Measurements from ENCODE around the gene TBC1D22A.

The TBC1D22A gene

GRCh38 chr22:47177334-47177815 is 414.9 kb downstream of the TBC1D22A start:
- DNase-seq = no peak

DNA sequence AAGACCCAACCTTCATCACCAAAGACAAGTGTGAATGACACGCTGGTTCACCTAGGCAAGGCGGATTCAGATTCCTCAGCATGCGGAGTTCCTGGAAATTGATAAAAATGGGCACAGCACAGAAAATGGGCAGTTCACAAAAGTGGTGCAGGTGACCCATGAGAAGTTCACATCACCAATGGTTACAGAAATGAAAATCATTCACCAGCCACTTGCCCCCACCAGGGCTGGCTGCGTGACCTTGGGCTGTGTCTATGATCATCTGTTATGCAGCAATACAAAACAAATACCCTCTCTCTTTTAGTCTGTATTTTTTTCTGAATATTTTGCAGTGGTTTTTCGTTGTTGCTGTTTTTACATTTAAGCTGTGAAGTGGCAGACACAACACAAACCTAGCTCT is 415.9 kb downstream of the TBC1D22A start:
- DNase-seq = no peak

GRCh38 chr22:47180796-47181195 is 418.3 kb downstream of the TBC1D22A start:
- no peak for DNase-seq

DNA sequence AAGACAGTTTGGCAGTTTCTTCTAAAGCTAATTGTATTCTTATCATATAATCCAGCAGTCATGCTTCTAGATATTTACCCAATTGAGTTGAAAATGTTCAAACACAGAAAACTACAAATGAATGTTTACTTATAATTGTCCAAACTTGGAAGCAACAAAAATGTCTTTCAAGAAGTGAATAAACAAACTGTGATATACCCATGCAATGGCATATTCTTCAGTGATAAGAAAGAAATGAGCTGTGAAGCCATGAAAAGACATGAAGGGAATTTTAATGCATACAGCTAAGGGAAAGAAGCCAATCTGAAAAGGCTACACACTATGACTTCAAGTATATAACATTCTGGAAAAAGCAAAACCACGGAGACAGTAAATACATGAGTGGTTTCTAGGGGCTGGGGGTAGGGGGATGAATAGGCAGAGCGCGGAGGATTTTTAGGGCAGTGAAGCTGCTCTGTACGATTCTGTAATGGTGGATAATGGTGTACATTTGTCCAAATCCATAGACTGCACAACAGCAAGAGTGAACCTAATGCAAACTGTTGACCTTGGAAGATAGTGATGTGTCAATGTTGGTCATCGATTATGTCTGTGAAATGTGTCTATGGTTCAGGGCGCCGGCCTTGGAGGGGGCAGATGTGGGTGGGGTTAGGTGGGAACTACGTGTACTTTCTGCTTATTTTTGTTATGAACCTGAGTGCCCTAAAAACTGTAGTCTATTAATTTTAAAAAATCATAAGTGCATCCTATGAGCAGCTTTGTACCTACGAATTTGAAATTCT is 424.9 kb downstream of the TBC1D22A start:
- DNase-seq = no peak

DNA sequence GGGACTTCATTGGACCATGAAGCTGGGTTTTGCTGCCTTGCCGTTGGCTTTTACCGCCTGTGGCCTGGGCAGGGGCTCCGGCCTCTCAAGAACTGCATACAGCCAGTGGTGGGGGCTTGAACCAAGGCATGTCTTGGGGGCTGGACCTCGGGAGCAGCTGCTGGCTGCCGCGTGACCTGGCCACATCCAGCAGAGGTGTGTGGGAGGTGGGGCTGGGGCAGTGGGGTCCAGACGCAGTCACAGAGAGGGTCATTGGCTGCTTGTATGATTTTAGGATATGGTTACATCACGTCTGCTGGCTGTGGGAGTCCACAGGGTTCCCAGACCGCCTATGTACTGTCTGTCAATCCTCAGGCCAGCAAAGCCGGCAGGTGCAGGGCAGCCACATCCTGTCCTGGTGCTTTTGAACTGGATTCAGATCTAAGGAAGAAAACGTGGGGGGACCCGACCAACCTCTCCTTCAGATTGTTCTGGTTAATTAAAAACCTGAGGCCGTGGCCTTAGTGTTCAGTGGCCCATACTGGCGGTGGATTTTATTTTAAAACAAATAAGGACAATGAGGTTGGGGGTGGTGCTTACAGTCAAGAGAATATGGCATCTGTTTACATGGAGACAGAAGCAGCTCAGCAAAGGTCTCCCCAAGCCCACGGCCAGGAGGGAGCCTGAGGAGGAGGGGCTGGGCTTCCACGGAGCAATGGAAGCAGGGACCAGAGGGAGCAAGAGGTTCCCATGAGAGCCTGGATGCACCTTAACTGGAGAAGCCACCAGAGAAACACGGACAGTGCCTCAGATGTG is 426.0 kb downstream of the TBC1D22A start:
- DNase-seq = no peak

GRCh38 chr22:47189056-47189916 is 426.8 kb downstream of the TBC1D22A start:
- no peak for DNase-seq

DNA sequence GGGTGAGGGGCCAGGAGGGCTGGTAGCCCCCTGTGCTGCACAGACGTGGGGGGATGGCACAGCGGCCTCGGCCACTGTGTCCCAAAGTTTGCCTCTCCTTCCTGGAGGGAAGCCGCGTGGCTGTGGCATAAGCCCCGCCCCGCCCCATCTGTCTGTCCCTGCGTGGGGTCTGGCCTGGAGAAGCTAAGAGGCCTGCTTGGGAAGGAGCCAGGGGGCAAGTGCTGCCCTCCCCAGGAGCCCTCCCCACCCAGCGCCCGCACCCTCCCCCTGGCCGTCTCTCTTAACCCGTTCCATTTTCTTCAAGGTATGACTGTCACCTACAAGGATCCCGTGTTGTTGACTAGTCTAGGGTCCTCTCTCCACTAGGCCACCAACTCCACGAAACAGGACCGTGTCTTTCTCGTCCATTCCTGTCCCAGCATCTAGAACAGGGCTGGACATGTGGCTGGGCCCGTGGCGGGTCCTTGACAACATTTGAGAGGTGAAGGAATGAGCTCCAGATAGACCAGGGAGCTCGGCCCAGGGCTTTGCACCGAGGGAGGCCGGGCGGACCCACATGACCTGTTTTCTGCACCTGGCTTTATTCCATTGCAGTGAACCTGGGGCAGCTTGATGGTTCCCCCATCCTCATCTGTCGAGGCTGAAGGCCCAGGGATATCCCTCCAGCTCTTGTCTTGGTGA is 428.0 kb downstream of the TBC1D22A start:
- DNase-seq = no peak

DNA sequence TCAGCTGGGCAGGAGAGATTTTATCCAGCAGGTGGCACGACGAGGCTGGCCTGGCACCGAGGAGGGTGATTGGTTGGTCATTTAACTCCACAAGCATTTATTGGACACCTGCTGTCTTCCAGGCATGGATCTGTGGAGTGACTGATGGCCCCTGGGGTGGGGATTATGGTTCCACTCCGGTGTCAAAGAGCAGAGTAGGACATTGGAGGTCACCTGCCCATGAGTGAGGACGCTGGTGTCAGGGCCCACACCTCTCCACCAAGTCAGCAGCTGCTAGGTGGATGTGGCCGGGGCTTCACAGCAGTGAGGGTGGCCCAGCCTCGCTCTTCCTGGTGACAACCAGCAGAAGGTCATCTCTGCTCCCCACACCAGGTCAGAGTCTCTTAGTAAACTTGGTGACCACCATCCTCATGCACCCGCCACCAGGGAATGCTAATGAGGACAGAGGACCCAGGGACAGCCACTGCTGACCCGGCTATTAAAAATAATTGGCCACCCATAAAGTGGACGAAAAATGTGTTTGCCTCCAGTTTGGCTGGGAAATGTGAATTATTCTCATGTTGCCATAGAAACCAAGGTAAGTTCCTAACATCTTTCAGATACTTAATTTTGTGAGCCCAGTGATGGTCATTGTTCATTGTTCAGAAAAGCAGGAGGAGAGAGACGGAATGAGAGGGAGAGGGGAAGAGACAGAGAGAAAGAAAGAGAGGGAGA is 428.7 kb downstream of the TBC1D22A start:
- DNase-seq = no peak

GRCh38 chr22:47191671-47192650 is 429.5 kb downstream of the TBC1D22A start:
- DNase-seq = no peak

DNA sequence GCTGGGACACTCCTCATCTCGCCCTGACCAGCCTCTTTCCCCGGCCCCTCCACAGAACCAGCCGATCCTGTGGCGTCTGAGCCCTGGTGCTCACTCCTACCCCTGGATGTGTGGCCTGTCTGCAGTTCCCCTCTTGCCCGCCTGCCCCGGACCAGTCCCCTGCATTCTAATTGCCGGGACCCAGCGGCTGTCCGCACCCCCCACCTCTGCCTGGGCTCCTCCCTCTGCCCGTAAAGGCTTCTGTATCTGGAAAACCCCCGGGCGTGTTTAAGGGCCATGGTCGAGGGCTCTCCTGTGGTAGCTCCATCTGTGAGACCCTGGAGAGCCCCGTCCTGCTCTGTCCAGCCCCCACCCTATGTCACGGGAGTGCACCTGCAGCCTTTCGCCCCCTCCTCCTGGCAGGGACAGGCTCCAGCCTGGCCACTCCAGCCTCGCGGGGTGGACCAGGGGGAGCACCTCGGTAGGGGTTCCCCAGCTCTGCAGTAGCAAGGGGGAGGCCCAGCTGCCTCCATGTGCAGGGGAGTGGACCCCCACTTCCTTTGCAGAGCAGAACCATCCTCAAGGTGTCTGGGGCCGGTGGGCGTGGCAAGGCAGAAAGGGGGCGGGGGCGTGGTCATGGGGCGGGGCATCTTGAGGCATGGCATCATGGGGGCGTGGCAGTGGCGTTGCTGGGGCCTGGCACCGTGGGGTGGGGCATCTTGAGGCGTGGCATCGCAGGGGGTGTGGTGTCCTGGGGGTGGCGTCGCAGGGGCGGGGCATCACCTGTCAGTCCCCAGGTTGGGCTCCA is 430.4 kb downstream of the TBC1D22A start:
- no peak for DNase-seq

- DNase-seq = no peak
These were observed 431.3 kb downstream of the TBC1D22A start for GRCh38 chr22:47193606-47194329.

GRCh38 chr22:47194476-47195155 is 432.2 kb downstream of the TBC1D22A start:
- DNase-seq = no peak

DNA sequence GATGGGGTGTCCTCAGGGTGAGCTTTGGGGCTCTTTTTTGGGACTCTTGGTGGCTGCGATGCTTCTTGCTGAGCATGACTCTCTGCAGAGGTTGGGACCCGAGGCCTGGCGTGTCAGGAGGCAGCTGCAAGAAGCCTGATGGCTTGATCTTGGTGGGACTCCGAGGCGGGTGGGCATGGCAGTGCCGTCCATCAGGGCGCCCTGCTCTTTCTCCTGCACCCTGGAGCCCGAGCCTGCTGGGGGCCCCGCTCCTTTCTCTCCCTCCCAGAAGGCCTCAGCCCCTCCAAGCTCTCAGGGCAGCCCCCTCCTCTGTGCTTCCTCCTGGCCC is 432.7 kb downstream of the TBC1D22A start:
- no peak for DNase-seq

DNA sequence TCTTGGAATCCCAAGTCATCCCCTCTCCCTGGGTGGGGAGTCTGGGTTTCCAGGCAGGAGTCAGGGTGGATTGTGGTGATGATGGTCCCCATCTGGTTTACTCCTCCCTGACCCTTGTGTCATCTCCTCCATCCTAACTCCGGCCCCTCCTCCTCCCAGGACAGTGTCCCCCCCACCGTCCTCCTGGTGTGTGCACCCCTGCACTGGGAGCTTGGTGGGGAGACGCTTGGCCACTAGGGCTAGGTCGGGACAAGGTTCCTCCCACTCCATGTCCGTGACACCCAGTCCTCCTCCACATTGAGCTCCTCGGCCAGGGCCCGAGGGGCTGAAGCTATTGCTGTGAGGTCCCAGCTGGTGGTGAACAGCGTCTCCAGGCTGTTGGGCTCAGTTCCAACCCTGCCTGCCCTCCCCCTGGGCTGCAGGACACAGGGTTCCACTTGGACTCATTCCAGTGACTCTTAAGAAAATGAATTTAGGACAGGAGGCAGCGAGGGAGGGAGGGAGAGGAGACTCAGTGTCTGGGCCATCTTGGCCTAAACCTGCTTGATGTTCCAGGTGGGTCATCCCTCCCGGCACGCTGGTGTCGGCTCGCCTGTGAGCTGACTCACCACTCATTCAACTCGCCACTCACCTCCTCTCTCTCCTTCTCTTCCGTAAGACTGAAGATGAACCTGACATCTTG is 433.2 kb downstream of the TBC1D22A start:
- no peak for DNase-seq

- no peak for DNase-seq
These were observed 433.9 kb downstream of the TBC1D22A start for GRCh38 chr22:47196166-47196849.

- DNase-seq = no peak
These were observed 434.7 kb downstream of the TBC1D22A start for GRCh38 chr22:47196881-47197772.

All from right hindlimb (tissue), 1 donor.